Endothelial cell of umbilical vein (primary cell): ENCODE data around the gene SLCO2A1. TPM values are rescaled to one million over a fixed set of nuclear protein-coding genes. Genes with fewer than 3 reads are reported as not detected.

ENCODE experiments used
- BruUV-seq: library from RNA; stranded (reverse); fragments of 400-500 nt; replicated peaks from 2 replicates; lab custom pipeline; 2021; lab: Mats Ljungman, UMichigan
- CTCF ChIA-PET: fragments of 300-600, 350-600 bp; sonication (Branson Sonifier 250); formaldehyde crosslinking; loops from one replicate; lab custom pipeline; 2021; ENCODE audit warnings: antibody characterized with exemption, inconsistent platforms; lab: Charles Lee
- POLR2A ChIA-PET: fragments of 300-600, 350-600 bp; sonication (Branson Sonifier 250); formaldehyde crosslinking; loops from one replicate; lab custom pipeline; 2021; ENCODE audit warnings: antibody characterized with exemption, inconsistent platforms; lab: Charles Lee
- DNase-seq: peaks from one replicate; pipeline ENCODE4 v3.0.0-alpha.2; 2011; ENCODE audit warnings: low read depth, low spot score
- FAIRE-seq: peaks from 2 replicates; lab custom pipeline; 2011; peaks lifted over from hg19 to GRCh38; lab: Jason Lieb, UNC
- H2AFZ ChIP-seq: 2 replicates; pipeline ENCODE4 v1.6.0; 2012; ENCODE audit warnings: low read depth, low read length, control low read depth, inconsistent platforms
- H3K27ac ChIP-seq: 2 replicates; pipeline ENCODE4 v1.5.1; 2011; ENCODE audit warnings: low read depth, mild to moderate bottlenecking, control low read depth, low read length, moderate library complexity; ENCODE audit not compliant: insufficient read depth
- H3K27me3 ChIP-seq, 2 experiments: 2 replicates each; pipeline versions ENCODE4 v1.6.0 to v1.6.1; 2011; ENCODE audit warnings: low read length in 2 of 2, mixed read lengths in 1 of 2; ENCODE audit not compliant: control insufficient read depth in 2 of 2, insufficient read depth in 2 of 2
- H3K36me3 ChIP-seq, 2 experiments: 2 replicates in 1 of 2; 3 replicates in 1 of 2; pipeline ENCODE4 v1.5.1; 2011; ENCODE audit warnings: low read length in 2 of 2, mild to moderate bottlenecking in 1 of 2, moderate library complexity in 1 of 2; ENCODE audit not compliant: control insufficient read depth in 2 of 2, insufficient read depth in 2 of 2; ENCODE audit errors: extremely low read depth in 1 of 2
- H3K4me1 ChIP-seq: 3 replicates; pipeline ENCODE4 v1.5.1; 2011; ENCODE audit warnings: mild to moderate bottlenecking, low read length; ENCODE audit not compliant: control insufficient read depth, insufficient read depth; ENCODE audit errors: extremely low read depth
- H3K4me2 ChIP-seq: 2 replicates; pipeline ENCODE4 v1.6.1; 2011; ENCODE audit warnings: low read length, control low read depth, mixed read lengths; ENCODE audit not compliant: insufficient read depth
- H3K4me3 ChIP-seq, 3 experiments: fragments of 200-600 bp in 1 of 3; sonication (generic), shearing (Covaris generic) in 1 of 3; replicated peaks in 1 of 3; 2 replicates each; pipeline ENCODE4 v1.5.1; 2011 to 2016; ENCODE audit warnings: control low read depth in 3 of 3, low read length in 3 of 3, mild to moderate bottlenecking in 2 of 3, inconsistent platforms in 1 of 3, low read depth in 1 of 3, moderate library complexity in 1 of 3; ENCODE audit not compliant: insufficient read depth in 1 of 3
- H3K79me2 ChIP-seq: 2 replicates; pipeline ENCODE4 v1.6.0; 2012; ENCODE audit warnings: low read length, inconsistent platforms; ENCODE audit not compliant: control insufficient read depth, insufficient read depth
- H3K9ac ChIP-seq: replicated peaks from 2 replicates; pipeline ENCODE3; 2011; ENCODE audit warnings: low read length, control low read depth; ENCODE audit not compliant: insufficient read depth; ENCODE audit errors: extremely low read depth
- H3K9me1 ChIP-seq: replicated peaks from 3 replicates; pipeline ENCODE4 v1.6.0; 2011; ENCODE audit warnings: mild to moderate bottlenecking, low read length; ENCODE audit not compliant: control insufficient read depth, insufficient read depth; ENCODE audit errors: extremely low read depth
- H3K9me3 ChIP-seq: replicated peaks from 2 replicates; pipeline ENCODE4 v1.5.1; 2012; ENCODE audit warnings: low read length, inconsistent platforms; ENCODE audit not compliant: control insufficient read depth, insufficient read depth
- H4K20me1 ChIP-seq: replicated peaks from 2 replicates; pipeline ENCODE3; 2011; ENCODE audit warnings: mild to moderate bottlenecking, low read length; ENCODE audit not compliant: control insufficient read depth, insufficient read depth; ENCODE audit errors: extremely low read depth
- EZH2 ChIP-seq: IDR thresholded peaks from 2 replicates; pipeline ENCODE4 v1.6.1; 2012; ENCODE audit warnings: borderline replicate concordance, low read depth, mild to moderate bottlenecking, moderate library complexity, low read length, inconsistent platforms; ENCODE audit not compliant: severe bottlenecking
- FOS ChIP-seq: IDR thresholded peaks from 2 replicates; pipeline ENCODE4 v1.6.1; 2011; ENCODE audit warnings: mild to moderate bottlenecking, low read length, moderate library complexity, borderline replicate concordance; ENCODE audit not compliant: insufficient read depth
- GATA2 ChIP-seq: IDR thresholded peaks from 2 replicates; pipeline ENCODE4 v1.7.0; 2011; ENCODE audit warnings: low read depth, mild to moderate bottlenecking, moderate library complexity, mixed read lengths, low read length; ENCODE audit not compliant: insufficient read length, insufficient read depth
- JUN ChIP-seq: IDR thresholded peaks from 2 replicates; pipeline ENCODE4 v1.6.1; 2011; ENCODE audit warnings: borderline replicate concordance, low read depth; ENCODE audit not compliant: insufficient read length, insufficient read depth
- MAX ChIP-seq: IDR thresholded peaks from 2 replicates; pipeline ENCODE4 v1.6.1; 2011; ENCODE audit not compliant: insufficient read depth, insufficient read length
- MYC ChIP-seq: IDR thresholded peaks from one replicate; pipeline ENCODE4 v1.6.1; 2011; ENCODE audit warnings: mild to moderate bottlenecking, low read depth, low read length
- POLR2A ChIP-seq: IDR thresholded peaks from 2 replicates; pipeline ENCODE4 v1.6.1; 2012; ENCODE audit warnings: low read depth, mild to moderate bottlenecking, control low read depth, low read length
- POLR2AphosphoS5 ChIP-seq: IDR thresholded peaks from 2 replicates; pipeline ENCODE4 v1.6.1; 2012; ENCODE audit warnings: low read depth, mild to moderate bottlenecking, control low read depth, low read length, moderate library complexity; ENCODE audit not compliant: insufficient read depth
- dilution Hi-C: fragments of 300-500 bp; cut with MboI; formaldehyde crosslinking; loops from one replicate; pipeline ENCODE4 v1.15.0; 2019; ENCODE audit warnings: low sequenced_read_pairs; ENCODE audit not compliant: extremely low pct_ligation_motif_present
- intact Hi-C: fragments of 100-400 bp; cut with micrococcal nuclease; formaldehyde crosslinking; loops from one replicate; pipeline ENCODE4 v1.10.0; 2022
- polyA plus RNA-seq, 4 experiments: library from polyadenylated mRNA; depleted of rRNA in 3 of 4; stranded (reverse) in 3 of 4; unstranded in 1 of 4; fragments of >200 nt; gene quantifications; 2 replicates each; pipeline versions ENCODE4 v1.2.1 to v1.2.3, GENCODE V29; 2011 to 2012; ENCODE audit warnings: missing spikeins in 1 of 4
- total RNA-seq: library from RNA; stranded (reverse); gene quantifications from 2 replicates; pipeline ENCODE4 v1.2.3, GENCODE V29; 2021
- TF ChIP-seq, protein P1 (sequence below), 2 donors: IDR thresholded peaks; 1 replicate in 1 of 2; 2 replicates in 1 of 2; pipeline ENCODE4 v1.5.1; 2011; ENCODE audit warnings: low read length in 2 of 2, mild to moderate bottlenecking in 2 of 2, moderate library complexity in 2 of 2, control low read depth in 1 of 2, inconsistent platforms in 1 of 2, low read depth in 1 of 2; ENCODE audit not compliant: insufficient read depth in 1 of 2; ENCODE audit errors: extremely low read depth in 1 of 2

The SLCO2A1 gene
- total and polyA plus RNA-seq, 2 donors (not counting 3 experiments of a cell fraction or from before 2014, with no cell fraction given): 1.4 to 11.9 TPM

DNA sequence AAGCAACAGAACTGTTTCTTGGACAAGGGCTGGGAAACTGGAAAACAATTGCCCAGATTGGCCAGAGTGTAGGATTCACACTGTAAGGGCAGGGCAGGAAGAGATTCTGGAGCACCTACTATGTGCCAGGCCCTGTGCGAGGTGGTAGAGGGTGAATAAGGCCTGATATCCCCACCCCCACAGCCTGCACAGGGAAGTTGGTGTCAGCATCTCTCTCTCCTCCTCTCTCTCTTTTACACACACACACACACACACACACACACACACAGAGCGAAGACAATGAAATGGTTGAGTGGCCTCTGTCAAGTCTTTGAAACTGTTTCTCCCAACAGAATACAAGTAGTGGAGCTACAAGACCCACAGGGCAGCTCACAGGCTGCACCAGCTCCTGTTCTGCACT is 47.1 kb upstream of the SLCO2A1 start:
- TF ChIP-seq POLR2A: no peak
- TF ChIP-seq EZH2: no peak
- no peak for TF ChIP-seq FOS
- TF ChIP-seq JUN: no peak
- no peak for TF ChIP-seq MAX
- TF ChIP-seq, protein P1, sequence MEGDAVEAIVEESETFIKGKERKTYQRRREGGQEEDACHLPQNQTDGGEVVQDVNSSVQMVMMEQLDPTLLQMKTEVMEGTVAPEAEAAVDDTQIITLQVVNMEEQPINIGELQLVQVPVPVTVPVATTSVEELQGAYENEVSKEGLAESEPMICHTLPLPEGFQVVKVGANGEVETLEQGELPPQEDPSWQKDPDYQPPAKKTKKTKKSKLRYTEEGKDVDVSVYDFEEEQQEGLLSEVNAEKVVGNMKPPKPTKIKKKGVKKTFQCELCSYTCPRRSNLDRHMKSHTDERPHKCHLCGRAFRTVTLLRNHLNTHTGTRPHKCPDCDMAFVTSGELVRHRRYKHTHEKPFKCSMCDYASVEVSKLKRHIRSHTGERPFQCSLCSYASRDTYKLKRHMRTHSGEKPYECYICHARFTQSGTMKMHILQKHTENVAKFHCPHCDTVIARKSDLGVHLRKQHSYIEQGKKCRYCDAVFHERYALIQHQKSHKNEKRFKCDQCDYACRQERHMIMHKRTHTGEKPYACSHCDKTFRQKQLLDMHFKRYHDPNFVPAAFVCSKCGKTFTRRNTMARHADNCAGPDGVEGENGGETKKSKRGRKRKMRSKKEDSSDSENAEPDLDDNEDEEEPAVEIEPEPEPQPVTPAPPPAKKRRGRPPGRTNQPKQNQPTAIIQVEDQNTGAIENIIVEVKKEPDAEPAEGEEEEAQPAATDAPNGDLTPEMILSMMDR (IDR thresholded peaks at IDR 0.05; ENCODE audit: extremely low read depth in 1 of 2, insufficient read depth in 1 of 2, low read depth in 1 of 2, low read length in 2 of 2): no peak
- TF ChIP-seq GATA2: no peak
- TF ChIP-seq POLR2AphosphoS5: no peak
- TF ChIP-seq MYC: no peak
- no TSS peak for BruUV-seq
- H3K4me1 ChIP-seq: no peaks in the 10 kb centered on the region
- no peaks in the 10 kb centered on the region for H3K9me1 ChIP-seq
- POLR2A ChIA-PET: interaction anchor here (0.6 kb wide), 1 partner anchor 195 kb away, joined by 3 read pairs; no protein-coding TSS in a partner anchor
- no peaks in the 10 kb centered on the region for H3K27me3 ChIP-seq
- H4K20me1 ChIP-seq: no peaks in the 10 kb centered on the region
- H3K4me3 ChIP-seq: no peak overlapping the region
- H3K27ac ChIP-seq: no peak overlapping the region
- H3K9me3 ChIP-seq: no peaks in the 10 kb centered on the region
- H2AFZ ChIP-seq: no peak overlapping the region
- H3K79me2 ChIP-seq: no peaks in the 10 kb centered on the region
- dilution Hi-C loops: no loop called here
- FAIRE-seq (no peak), DNase-seq (no peak)
- no peak overlapping the region for H3K9ac ChIP-seq
- H3K36me3 ChIP-seq: no peaks in the 10 kb centered on the region
- no peak overlapping the region for H3K4me2 ChIP-seq
- CTCF ChIA-PET: no interaction called here
- intact Hi-C loops: no loop called here
